Activated T-helper 2 cell treated with anti-CD3 and anti-CD28 coated beads, Interferon-gamma antibody, Interleukin-2, Interleukin-4, amounts not matched to agents 10 μg/mL and 5 μg/mL and 100 μg/mL, durations not matched to agents 14 hours and 24 hours and 36 hours (primary cell): ENCODE data around the gene RAB10. TPM values are rescaled to one million over a fixed set of nuclear protein-coding genes. Genes with fewer than 3 reads are reported as not detected.
"Not testable (repeated sequence)": the region's sequence is repeated elsewhere in the genome, so short reads cannot be mapped to it uniquely, and the experiment has no call there.

Experiments used
- DNase-seq: peaks from one replicate; pipeline ENCODE4 v3.0.0; 2021; ENCODE audit warnings: low spot score
- H3K27ac Mint-ChIP-seq: one replicate; pipeline ENCODE4 v1.8.0; 2021; ENCODE audit warnings: mixed read lengths
- H3K27me3 Mint-ChIP-seq: one replicate; pipeline ENCODE4 v1.8.0; 2021; ENCODE audit warnings: low read depth, mixed read lengths
- H3K36me3 Mint-ChIP-seq: one replicate; pipeline ENCODE4 v1.8.0; 2021; ENCODE audit warnings: low read depth, mixed read lengths
- H3K4me1 Mint-ChIP-seq: one replicate; pipeline ENCODE4 v1.8.0; 2021; ENCODE audit warnings: low read depth, mixed read lengths
- H3K4me3 Mint-ChIP-seq: one replicate; pipeline ENCODE4 v1.8.0; 2021; ENCODE audit warnings: low read depth, mild to moderate bottlenecking, moderate library complexity, mixed read lengths
- H3K9me3 Mint-ChIP-seq: one replicate; pipeline ENCODE4 v1.8.0; 2021; ENCODE audit warnings: mixed read lengths
- intact Hi-C: fragments of 100-400 bp; cut with micrococcal nuclease; formaldehyde crosslinking; loops from one replicate; pipeline ENCODE4 v1.15.1; 2023
- total RNA-seq: library from RNA; stranded (reverse); gene quantifications from 2 replicates; pipeline ENCODE4 v1.2.3, GENCODE V29; 2022

Gene RAB10
- total RNA-seq, 1 donor from 2014 or later: 140 TPM

DNA sequence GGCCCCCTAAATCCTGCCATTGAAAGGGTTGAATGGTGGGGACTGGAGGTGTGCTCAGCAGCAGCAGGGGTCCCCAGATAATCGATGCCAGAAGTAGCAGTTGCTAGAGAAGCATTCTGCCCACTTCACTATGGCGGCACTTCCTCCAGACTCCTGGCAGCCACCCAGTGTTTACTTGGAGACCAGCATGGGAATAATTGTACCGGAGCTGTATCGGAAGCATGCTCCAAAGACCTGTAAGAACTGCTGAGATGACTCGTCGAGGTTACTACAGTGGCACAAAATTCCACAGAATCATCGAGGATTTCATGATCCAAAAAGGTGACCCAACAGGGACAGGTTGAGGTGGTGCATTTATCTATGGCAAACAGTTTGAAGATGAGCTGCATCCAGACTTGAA, 128.0 kb downstream of the RAB10 start:
- intact Hi-C loops: no loop called here
- H3K9me3 Mint-ChIP-seq: no peaks in the 10 kb centered on the region
- no peaks in the 10 kb centered on the region for H3K4me1 Mint-ChIP-seq
- no peak overlapping the region for H3K27ac Mint-ChIP-seq
- H3K36me3 Mint-ChIP-seq: no peaks in the 10 kb centered on the region
- H3K4me3 Mint-ChIP-seq: no peak overlapping the region
- peaks cover 9% of the 10 kb centered on the region for H3K27me3 Mint-ChIP-seq
- DNase-seq: no peak

GRCh38 chr2:26162963-26163362, 129.1 kb downstream of the RAB10 start:
- H3K36me3 Mint-ChIP-seq: no peaks in the 10 kb centered on the region
- H3K9me3 Mint-ChIP-seq: no peaks in the 10 kb centered on the region
- H3K27me3 Mint-ChIP-seq: peaks cover 9% of the 10 kb centered on the region
- no peak overlapping the region for H3K27ac Mint-ChIP-seq
- intact Hi-C loops: no loop called here
- no peak for DNase-seq
- no peak overlapping the region for H3K4me3 Mint-ChIP-seq
- no peaks in the 10 kb centered on the region for H3K4me1 Mint-ChIP-seq

DNA sequence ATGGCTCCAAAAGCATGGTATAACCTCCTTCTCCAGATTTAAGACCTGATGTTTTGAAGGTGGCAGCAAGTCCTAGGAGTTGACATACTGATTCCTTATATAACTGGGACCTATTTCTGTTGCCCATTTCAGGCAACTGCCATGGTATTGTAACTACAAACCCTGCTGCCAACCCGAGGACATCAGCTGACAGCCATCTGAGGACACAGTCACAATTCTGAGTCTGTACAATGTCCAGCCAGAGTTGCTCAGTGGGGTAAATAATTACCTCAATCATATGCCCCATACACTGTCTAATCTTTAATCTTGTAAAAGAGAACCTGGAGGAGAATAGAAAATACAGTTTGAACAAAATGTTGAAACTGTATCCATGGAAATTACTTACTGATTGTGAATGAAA, 130.3 kb downstream of the RAB10 start:
- no peak for DNase-seq
- H3K4me1 Mint-ChIP-seq: no peaks in the 10 kb centered on the region
- no peaks in the 10 kb centered on the region for H3K36me3 Mint-ChIP-seq
- no peak overlapping the region for H3K27ac Mint-ChIP-seq
- H3K4me3 Mint-ChIP-seq: no peak overlapping the region
- H3K9me3 Mint-ChIP-seq: no peaks in the 10 kb centered on the region
- intact Hi-C loops: no loop called here
- peaks cover 9% of the 10 kb centered on the region for H3K27me3 Mint-ChIP-seq

GRCh38 chr2:26164641-26165211, 130.8 kb downstream of the RAB10 start:
- Mint-ChIP-seq H3K4me3 (no peak overlapping the region), H3K9me3 (no peaks in the 10 kb centered on the region), H3K36me3 (no peaks in the 10 kb centered on the region), H3K27me3 (peaks cover 11% of the 10 kb centered on the region), H3K4me1 (no peaks in the 10 kb centered on the region), H3K27ac (no peak overlapping the region)
- intact Hi-C loops: no loop called here
- no peak for DNase-seq

GRCh38 chr2:26165403-26165802, 131.5 kb downstream of the RAB10 start:
- intact Hi-C loops: no loop called here
- Mint-ChIP-seq H3K36me3 (no peaks in the 10 kb centered on the region), H3K4me3 (no peak overlapping the region), H3K27me3 (peaks cover 14% of the 10 kb centered on the region), H3K27ac (no peak overlapping the region), H3K9me3 (no peaks in the 10 kb centered on the region), H3K4me1 (no peaks in the 10 kb centered on the region)
- no peak for DNase-seq

DNA sequence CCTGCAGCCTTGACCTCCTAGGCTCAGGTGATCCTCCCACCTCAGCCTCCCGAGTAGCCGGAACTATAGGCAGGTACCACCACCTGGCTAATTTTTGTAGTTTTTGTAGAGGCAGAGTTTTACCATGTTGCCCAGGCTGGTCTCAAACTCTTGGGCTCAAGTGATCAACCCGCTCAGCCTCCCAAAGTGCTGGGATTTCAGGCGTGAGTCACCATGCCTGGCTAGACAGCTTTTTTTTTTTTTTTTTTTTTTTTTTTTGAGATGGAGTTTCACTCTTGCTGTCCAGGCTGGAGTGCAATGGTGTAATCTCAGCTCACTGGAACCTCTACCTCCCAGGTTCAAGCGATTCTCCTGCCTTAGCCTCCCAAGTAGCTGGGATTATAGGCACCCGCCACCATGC, 132.7 kb downstream of the RAB10 start:
- H3K36me3 Mint-ChIP-seq, H3K4me1 Mint-ChIP-seq, H3K27ac Mint-ChIP-seq, DNase-seq, H3K9me3 Mint-ChIP-seq, H3K4me3 Mint-ChIP-seq, intact Hi-C loops: not testable (repeated sequence)
- peaks cover 22% of the 10 kb centered on the region for H3K27me3 Mint-ChIP-seq

DNA sequence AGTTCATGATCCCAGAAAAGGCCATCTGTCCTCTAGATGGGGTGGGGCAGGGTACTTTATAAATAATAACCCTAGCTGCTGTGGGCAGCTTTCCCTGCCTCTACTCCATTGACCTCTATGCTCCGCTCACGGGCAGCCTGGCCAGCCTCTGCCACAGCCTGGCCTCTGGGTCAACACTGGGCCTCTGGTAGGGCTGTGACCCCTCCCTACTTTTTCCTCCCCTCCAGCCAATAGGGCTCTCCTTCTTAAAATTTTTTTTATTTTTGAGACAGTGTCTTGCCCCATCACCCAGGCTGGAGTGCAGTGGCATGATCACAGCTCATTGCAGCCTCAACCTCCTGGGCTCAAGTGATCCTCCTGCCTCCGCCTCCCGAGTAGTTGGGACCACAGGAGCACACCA, 134.9 kb downstream of the RAB10 start:
- no peaks in the 10 kb centered on the region for H3K9me3 Mint-ChIP-seq
- intact Hi-C loops: no loop called here
- no peaks in the 10 kb centered on the region for H3K36me3 Mint-ChIP-seq
- H3K4me3 Mint-ChIP-seq: no peak overlapping the region
- peaks cover 7% of the 10 kb centered on the region for H3K4me1 Mint-ChIP-seq
- H3K27me3 Mint-ChIP-seq: peaks cover 27% of the 10 kb centered on the region
- no peak for DNase-seq
- H3K27ac Mint-ChIP-seq: no peak overlapping the region

GRCh38 chr2:26169226-26169625, 135.3 kb downstream of the RAB10 start:
- Mint-ChIP-seq H3K4me3 (no peak overlapping the region), H3K9me3 (no peaks in the 10 kb centered on the region), H3K27me3 (peaks cover 28% of the 10 kb centered on the region), H3K4me1 (peaks cover 7% of the 10 kb centered on the region), H3K36me3 (no peaks in the 10 kb centered on the region), H3K27ac (no peak overlapping the region)
- DNase-seq: no peak
- intact Hi-C loops: no loop called here

DNA sequence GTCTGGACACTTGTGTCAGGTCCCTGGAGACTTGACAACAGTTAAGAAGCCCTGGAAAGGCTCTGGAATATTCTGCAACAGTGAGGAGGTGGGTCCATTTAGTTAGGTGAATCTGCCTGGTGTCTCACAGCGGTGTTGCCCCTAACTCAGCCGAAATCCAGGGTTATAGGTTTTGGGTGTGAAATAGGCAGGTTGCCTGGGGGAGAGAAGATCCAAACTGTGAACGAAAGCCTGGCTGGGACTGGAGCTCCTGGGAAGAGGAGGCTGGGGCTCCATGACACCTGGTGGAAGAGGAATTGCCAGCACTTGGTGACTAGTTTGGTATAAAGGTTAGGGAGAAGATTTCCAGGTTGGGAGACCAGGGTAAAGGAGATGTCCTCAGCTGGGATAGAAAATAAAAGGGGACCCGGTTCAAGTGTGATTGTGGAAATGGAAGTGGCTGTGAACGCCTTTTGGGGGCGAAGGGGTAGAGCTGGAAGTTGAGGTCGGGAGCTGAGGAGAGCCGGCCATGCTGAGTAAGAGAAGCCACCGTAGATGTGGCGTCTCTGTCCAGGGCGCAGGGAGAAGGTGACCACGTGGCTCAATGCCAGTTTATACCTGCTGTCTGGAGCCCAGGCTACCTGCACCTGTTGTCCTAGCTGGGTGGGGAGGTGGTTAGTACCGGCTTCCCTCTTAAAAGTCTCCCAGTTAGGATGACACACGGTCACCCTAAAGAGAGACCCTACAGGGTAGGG, 136.0 kb downstream of the RAB10 start:
- intact Hi-C loops: loop anchor here (5.0 to 10.0 kb wide), 2 partner anchors 162 to 305 kb away; partner anchors contain the start of gene OTOF
- Mint-ChIP-seq H3K4me1 (peaks cover 7% of the 10 kb centered on the region), H3K27ac (no peak overlapping the region), H3K4me3 (no peak overlapping the region), H3K36me3 (no peaks in the 10 kb centered on the region), H3K27me3 (peaks cover 29% of the 10 kb centered on the region), H3K9me3 (no peaks in the 10 kb centered on the region)
- no peak for DNase-seq

GRCh38 chr2:26170795-26171194, 136.9 kb downstream of the RAB10 start:
- no peak for DNase-seq
- intact Hi-C loops: loop anchor here (5.0 to 10.0 kb wide), 2 partner anchors 162 to 304 kb away; partner anchors contain the start of gene OTOF
- Mint-ChIP-seq H3K27ac (no peak overlapping the region), H3K36me3 (no peaks in the 10 kb centered on the region), H3K4me1 (peaks cover 7% of the 10 kb centered on the region), H3K4me3 (no peak overlapping the region), H3K27me3 (peaks cover 31% of the 10 kb centered on the region), H3K9me3 (no peaks in the 10 kb centered on the region)

DNA sequence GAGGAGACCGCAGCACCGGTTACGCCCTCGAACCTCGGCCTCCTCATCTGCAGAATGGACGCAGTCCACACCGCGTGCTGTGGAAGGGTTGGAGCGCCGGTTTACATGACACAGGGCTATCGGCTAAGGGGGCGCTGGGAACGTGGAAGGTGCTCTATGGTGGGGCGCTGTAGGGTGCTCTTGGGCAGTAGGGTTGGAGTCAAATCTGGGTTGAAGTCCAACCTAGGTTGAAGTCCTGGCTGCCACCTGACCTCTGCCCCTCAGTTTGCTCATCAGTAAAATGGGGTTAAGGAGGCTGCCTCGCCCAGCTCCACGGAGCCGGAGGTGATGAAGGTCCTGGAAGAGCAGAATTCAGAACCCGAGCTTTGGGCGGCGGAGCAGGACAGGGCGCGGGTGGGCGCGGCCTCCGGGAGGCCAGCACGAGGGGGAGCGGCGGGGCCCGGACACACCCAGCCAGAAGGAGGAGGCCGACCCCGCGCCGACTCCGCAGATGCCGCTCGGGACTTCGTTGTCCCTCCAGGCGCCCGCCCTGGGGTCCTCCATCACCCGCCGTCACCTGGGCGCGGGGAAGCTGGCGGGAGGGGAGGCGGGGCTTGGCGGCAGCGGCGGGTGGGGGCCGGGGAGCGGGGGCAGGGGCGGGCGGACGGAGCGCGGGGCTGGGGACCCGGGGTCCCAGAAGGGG, 138.4 kb downstream of the RAB10 start:
- H3K9me3 Mint-ChIP-seq: no peaks in the 10 kb centered on the region
- intact Hi-C loops: loop anchor here (5.0 to 10.0 kb wide), 2 partner anchors 160 to 302 kb away; partner anchors contain the start of gene OTOF
- H3K4me3 Mint-ChIP-seq: peak overlapping the region; percentile 88
- H3K36me3 Mint-ChIP-seq: no peaks in the 10 kb centered on the region
- H3K27me3 Mint-ChIP-seq: peaks cover 34% of the 10 kb centered on the region
- H3K27ac Mint-ChIP-seq: no peak overlapping the region
- peaks cover 7% of the 10 kb centered on the region for H3K4me1 Mint-ChIP-seq
- DNase-seq: no peak

GRCh38 chr2:26172871-26173775, 139.2 kb downstream of the RAB10 start, which contains the start of gene GAREM2:
TSS of gene GAREM2 (plus strand) at chr2:26173088. CDS start at chr2:26173221, 133 bp downstream.
- H3K4me3 Mint-ChIP-seq: peak within 1 kb of the TSS; percentile 88
- H3K9me3 Mint-ChIP-seq: no peaks in the 10 kb centered on the region

More at GRCh38 chr2:26172871-26173775, 139.2 kb downstream of the RAB10 start, which contains the start of gene GAREM2:
- Mint-ChIP-seq H3K36me3 (no peaks in the 10 kb centered on the region), H3K4me1 (peaks cover 7% of the 10 kb centered on the region), H3K27me3 (peaks cover 37% of the 10 kb centered on the region), H3K27ac (no peak within 1 kb of the TSS)
- intact Hi-C loops: loop anchor here (5.0 to 10.0 kb wide), 2 partner anchors 159 to 302 kb away; partner anchors contain the start of gene OTOF
- DNase-seq: no peak
